H1 (cell line): ENCODE results near the gene GRHL3. TPM values are rescaled to one million over a fixed set of nuclear protein-coding genes. Genes with fewer than 3 reads are reported as not detected.

Experiments used
- CTCF ChIA-PET: fragments of 300-600 bp; sonication (Branson Sonifier 250); formaldehyde crosslinking; loops from one replicate; lab custom pipeline; 2021; ENCODE audit not compliant: partially characterized antibody; lab: Charles Lee
- POLR2A ChIA-PET: fragments of 300-600 bp; sonication (Branson Sonifier 250); formaldehyde crosslinking; loops from one replicate; lab custom pipeline; 2021; ENCODE audit warnings: inconsistent platforms; ENCODE audit not compliant: partially characterized antibody; lab: Charles Lee
- DNase-seq, 2 experiments: peaks; one replicate each; pipeline versions ENCODE4 v3.0.0 to v3.0.0-alpha.2; 2010 to 2022; ENCODE audit warnings: low spot score in 2 of 2, low read depth in 1 of 2, mixed read lengths in 1 of 2
- FAIRE-seq: peaks from 2 replicates; lab custom pipeline; 2011; peaks lifted over from hg19 to GRCh38; lab: Jason Lieb, UNC
- H2AFZ ChIP-seq: 2 replicates; pipeline ENCODE4 v1.8.1; 2012; ENCODE audit warnings: low read length, inconsistent platforms
- H2AK5ac ChIP-seq: 2 replicates; pipeline ENCODE4 v1.6.1; 2013; ENCODE audit warnings: low read depth, low read length
- H2BK120ac ChIP-seq: replicated peaks from 2 replicates; pipeline ENCODE3; 2013; ENCODE audit warnings: low read depth, low read length, inconsistent platforms
- H2BK12ac ChIP-seq: 2 replicates; pipeline ENCODE4 v1.6.1; 2013; ENCODE audit warnings: low read depth, low read length
- H2BK15ac ChIP-seq: 2 replicates; pipeline ENCODE4 v1.6.1; 2013; ENCODE audit warnings: low read length
- H2BK20ac ChIP-seq: 2 replicates; pipeline ENCODE4 v1.6.1; 2013; ENCODE audit warnings: low read length
- H2BK5ac ChIP-seq: 2 replicates; pipeline ENCODE4 v1.6.1; 2013; ENCODE audit warnings: low read depth, low read length
- H3K14ac ChIP-seq: 2 replicates; pipeline ENCODE4 v1.6.1; 2013; ENCODE audit warnings: inconsistent platforms; ENCODE audit not compliant: insufficient read length
- H3K18ac ChIP-seq: 2 replicates; pipeline ENCODE4 v1.6.1; 2013; ENCODE audit warnings: low read length; ENCODE audit errors: extremely low read depth
- H3K23ac ChIP-seq: 2 replicates; pipeline ENCODE4 v1.6.1; 2013; ENCODE audit warnings: inconsistent platforms; ENCODE audit not compliant: insufficient read length
- H3K23me2 ChIP-seq: 2 replicates; pipeline ENCODE4 v1.6.1; 2013; ENCODE audit warnings: low read depth, low read length
- H3K27ac ChIP-seq: 2 replicates; pipeline ENCODE4 v1.6.1; 2011; ENCODE audit warnings: low read depth, low read length, inconsistent platforms
- H3K27me3 ChIP-seq, 4 experiments: replicated peaks in 1 of 4; 1 replicate in 1 of 4; 2 replicates in 3 of 4; pipeline versions ENCODE4 v1.6.1 to v1.8.1; 2011 to 2013; ENCODE audit warnings: low read length in 3 of 4, mild to moderate bottlenecking in 3 of 4, inconsistent platforms in 2 of 4, mixed read lengths in 2 of 4, moderate library complexity in 1 of 4; ENCODE audit not compliant: control insufficient read depth in 3 of 4, insufficient read depth in 3 of 4; ENCODE audit errors: extremely low read depth in 1 of 4
- H3K36me3 ChIP-seq, 4 experiments: 2 replicates each; pipeline versions ENCODE4 v1.6.1 to v1.8.1; 2011 to 2013; ENCODE audit warnings: mild to moderate bottlenecking in 4 of 4, low read length in 3 of 4, moderate library complexity in 2 of 4, control low read depth in 1 of 4, inconsistent platforms in 1 of 4; ENCODE audit not compliant: insufficient read depth in 4 of 4, control insufficient read depth in 2 of 4
- H3K4ac ChIP-seq: replicated peaks from 2 replicates; pipeline ENCODE3; 2013; ENCODE audit warnings: low read length, low read depth, mixed read lengths, inconsistent platforms; ENCODE audit not compliant: insufficient read length
- H3K4me1 ChIP-seq, 4 experiments: replicated peaks in 1 of 4; 1 replicate in 1 of 4; 2 replicates in 3 of 4; pipeline versions ENCODE4 v1.6.1 to v1.8.1; 2011 to 2013; ENCODE audit warnings: low read length in 3 of 4, inconsistent platforms in 2 of 4, mixed read lengths in 1 of 4; ENCODE audit not compliant: insufficient read depth in 4 of 4, control insufficient read depth in 3 of 4
- H3K4me2 ChIP-seq, 2 experiments: 2 replicates each; pipeline versions ENCODE4 v1.6.1 to v1.8.1; 2011 to 2013; ENCODE audit warnings: low read depth in 2 of 2, low read length in 2 of 2, control low read depth in 1 of 2, inconsistent platforms in 1 of 2, mild to moderate bottlenecking in 1 of 2; ENCODE audit not compliant: insufficient read depth in 1 of 2
- H3K4me3 ChIP-seq, 4 experiments: fragments of 200-600, 300-600 bp in 1 of 4; sonication (generic), shearing (Covaris generic), sonication (Bioruptor Twin) in 1 of 4; 2 replicates each; pipeline versions ENCODE4 v1.5.1 to v1.8.1; 2011 to 2016; ENCODE audit warnings: low read length in 4 of 4, low read depth in 3 of 4, control low read depth in 2 of 4, inconsistent platforms in 2 of 4, mild to moderate bottlenecking in 2 of 4, mixed read lengths in 1 of 4, moderate library complexity in 1 of 4; ENCODE audit not compliant: insufficient read depth in 2 of 4; ENCODE audit errors: extremely low read depth in 1 of 4
- H3K56ac ChIP-seq: replicated peaks from 2 replicates; pipeline ENCODE3; 2013; ENCODE audit warnings: low read depth, mild to moderate bottlenecking, mixed read lengths, low read length, inconsistent platforms; ENCODE audit not compliant: insufficient read length
- H3K79me1 ChIP-seq: 2 replicates; pipeline ENCODE4 v1.6.1; 2013; ENCODE audit warnings: low read depth, low read length, control low read depth
- H3K79me2 ChIP-seq, 2 experiments: 2 replicates each; pipeline versions ENCODE4 v1.6.1 to v1.8.1; 2012 to 2013; ENCODE audit warnings: low read length in 2 of 2, mild to moderate bottlenecking in 2 of 2, inconsistent platforms in 1 of 2; ENCODE audit not compliant: insufficient read depth in 2 of 2, control insufficient read depth in 1 of 2
- H3K9ac ChIP-seq, 4 experiments: replicated peaks in 1 of 4; 1 replicate in 1 of 4; 2 replicates in 3 of 4; pipeline versions ENCODE4 v1.6.1 to v1.8.1; 2011 to 2013; ENCODE audit warnings: low read depth in 3 of 4, low read length in 3 of 4, control low read depth in 2 of 4, mild to moderate bottlenecking in 2 of 4, moderate library complexity in 2 of 4, inconsistent platforms in 1 of 4; ENCODE audit errors: extremely low read depth in 1 of 4
- H3K9me3 ChIP-seq, 2 experiments: 2 replicates each; pipeline versions ENCODE4 v1.6.1 to v1.8.1; 2012 to 2013; ENCODE audit warnings: mild to moderate bottlenecking in 2 of 2, moderate library complexity in 2 of 2, control low read depth in 1 of 2, inconsistent platforms in 1 of 2, low read depth in 1 of 2, low read length in 1 of 2, mixed read lengths in 1 of 2; ENCODE audit not compliant: insufficient read depth in 2 of 2
- H4K20me1 ChIP-seq, 2 experiments: replicated peaks in 1 of 2; 2 replicates each; pipeline versions ENCODE3 to v1.8.1; 2011 to 2013; ENCODE audit warnings: inconsistent platforms in 2 of 2, low read length in 2 of 2, mild to moderate bottlenecking in 1 of 2; ENCODE audit not compliant: insufficient read depth in 2 of 2, control insufficient read depth in 1 of 2
- H4K5ac ChIP-seq: 2 replicates; pipeline ENCODE4 v1.6.1; 2013; ENCODE audit warnings: low read length, low read depth, mixed read lengths, inconsistent platforms; ENCODE audit not compliant: insufficient read length
- H4K8ac ChIP-seq: 2 replicates; pipeline ENCODE4 v1.8.0; 2013; ENCODE audit warnings: mild to moderate bottlenecking, moderate library complexity, low read length, inconsistent platforms; ENCODE audit not compliant: insufficient read depth; ENCODE audit errors: extremely low read depth
- H4K91ac ChIP-seq: replicated peaks from 2 replicates; pipeline ENCODE3; 2013; ENCODE audit warnings: low read length, mixed read lengths, inconsistent platforms; ENCODE audit not compliant: insufficient read length
- BACH1 ChIP-seq: IDR thresholded peaks from 2 replicates; pipeline ENCODE4 v1.6.1; 2012; ENCODE audit warnings: low read length, improper control_type of control experiment
- CTCF ChIP-seq, 3 experiments: IDR thresholded peaks; 1 replicate in 2 of 3; 2 replicates in 1 of 3; pipeline versions ENCODE4 v1.5.1 to v1.6.1; 2011; ENCODE audit warnings: low read length in 3 of 3, mild to moderate bottlenecking in 3 of 3, inconsistent platforms in 2 of 3, low read depth in 1 of 3, moderate library complexity in 1 of 3; ENCODE audit not compliant: insufficient read depth in 1 of 3; ENCODE audit errors: control extremely low read depth in 1 of 3
- E2F6 ChIP-seq: IDR thresholded peaks from 2 replicates; pipeline ENCODE4 v1.6.1; 2012; ENCODE audit warnings: inconsistent platforms
- EP300 ChIP-seq, 2 experiments: IDR thresholded peaks; 1 replicate in 1 of 2; 2 replicates in 1 of 2; pipeline ENCODE4 v1.6.1; 2011 to 2012; ENCODE audit warnings: low read depth in 2 of 2, low read length in 2 of 2, mild to moderate bottlenecking in 2 of 2, borderline replicate concordance in 1 of 2, inconsistent platforms in 1 of 2, moderate library complexity in 1 of 2
- HDAC2 ChIP-seq, 2 experiments: fragments of 300-600 bp in 1 of 2; sonication (generic) in 1 of 2; IDR thresholded peaks; 2 replicates each; pipeline ENCODE4 v1.6.1; 2011 to 2012; ENCODE audit warnings: low read depth in 2 of 2, low read length in 2 of 2, mild to moderate bottlenecking in 2 of 2, moderate library complexity in 2 of 2, borderline replicate concordance in 1 of 2, inconsistent platforms in 1 of 2
- HDAC6 ChIP-seq: IDR thresholded peaks from one replicate; pipeline ENCODE4 v1.7.1; 2012; ENCODE audit warnings: low read depth, mild to moderate bottlenecking, inconsistent platforms, low read length, moderate library complexity
- MAX ChIP-seq: IDR thresholded peaks from 2 replicates; pipeline ENCODE4 v1.6.1; 2012; ENCODE audit warnings: inconsistent platforms
- NRF1 ChIP-seq: IDR thresholded peaks from 2 replicates; pipeline ENCODE4 v1.6.1; 2011; ENCODE audit warnings: mild to moderate bottlenecking, low read depth, low read length, improper control_type of control experiment
- SP2 ChIP-seq: IDR thresholded peaks from 2 replicates; pipeline ENCODE4 v1.6.1; 2012; ENCODE audit warnings: mild to moderate bottlenecking, low read length, inconsistent platforms
- TCF12 ChIP-seq: IDR thresholded peaks from 2 replicates; pipeline ENCODE4 v1.6.1; 2011; ENCODE audit warnings: low read depth, mild to moderate bottlenecking, low read length
- WGBS, 2 experiments: shearing (Covaris generic) in 1 of 2; methylation state at CpG; one replicate each; pipeline versions ENCODE4 v1.1.6 to v1.1.7; 2013 to 2015; ENCODE audit warnings: low lambda C conversion rate in 2 of 2, mixed read lengths in 2 of 2, inconsistent platforms in 1 of 2, low coverage in 1 of 2, missing lambda C conversion rate in 1 of 2; ENCODE audit not compliant: insufficient replicate concordance in 2 of 2, insufficient coverage in 1 of 2, insufficient read length in 1 of 2; ENCODE audit errors: extremely low coverage in 1 of 2, missing lambda C conversion rate in 1 of 2; 5-methylcytosine and 5-hydroxymethylcytosine counted together
- polyA plus RNA-seq, 7 experiments: library from polyadenylated mRNA; depleted of rRNA in 3 of 7; stranded (reverse) in 5 of 7; unstranded in 2 of 7; fragments of >200 nt in 5 of 7; fragments of 200-250 nt in 2 of 7; gene quantifications; 1 replicate in 5 of 7; 2 replicates in 1 of 7; 4 replicates in 1 of 7; pipeline versions ENCODE4 v1.2.1 to v1.2.3, GENCODE V29; 2011 to 2013; ENCODE audit warnings: missing spikeins in 2 of 7, mixed read lengths in 2 of 7
- total RNA-seq: library from RNA; stranded (reverse); fragmentation: NEBNext Ultra II Directional; extraction: Animal tissue kit (Norgen Biotek cat#: 25700); gene quantifications from 2 replicates; pipeline ENCODE4 v1.2.1, GENCODE V29; 2021

Gene GRHL3
- total and polyA plus RNA-seq, 2 of the 8 experiments (the other 6 are each of a cell fraction or from before 2014, with no cell fraction given) = 0.80 to 1.8 TPM

- Histone ChIP-seq H3K79me1 (no peaks in the 10 kb centered on the region), H3K36me3 (no peaks in the 10 kb centered on the region), H4K8ac (no peak overlapping the region), H3K4me2 (no peak overlapping the region), H3K14ac (no peak overlapping the region), H3K4me1 (peaks cover 7 to 13% (median 9%) of the 10 kb centered on the region in 4 experiments; a peak in 6 of 7 replicates), H2BK120ac (no peak overlapping the region), H2BK5ac (no peak overlapping the region), H4K5ac (no peak overlapping the region), H4K20me1 (no peaks in the 10 kb centered on the region), H2AK5ac (no peak overlapping the region), H2BK15ac (0 out of 2 replicates have a peak overlapping the region, but pooled peaks have one; percentile 81), H3K23me2 (peaks cover 9% of the 10 kb centered on the region; the same call in 1 of the 2 replicates), H2BK20ac (no peak overlapping the region), H3K9me3 (no peaks in the 10 kb centered on the region), H4K91ac (no peak overlapping the region), H3K18ac (no peak overlapping the region), H3K79me2 (no peaks in the 10 kb centered on the region), H2BK12ac (no peak overlapping the region), H3K27me3 (peaks cover 0 to 39% (median 34%) of the 10 kb centered on the region in 4 experiments; a peak in 6 of 7 replicates), H3K4me3 (no peak overlapping the region), H3K56ac (no peak overlapping the region), H3K27ac (no peak overlapping the region), H2AFZ (no peak overlapping the region), H3K4ac (no peak overlapping the region), H3K23ac (no peak overlapping the region), H3K9ac (no peak overlapping the region)
- CTCF ChIA-PET = interaction anchor here (0.5 to 3.0 kb wide), 11 partner anchors 9 to 169 kb away, joined by 3 to 12 read pairs (median 3); no protein-coding TSS in a partner anchor
- FAIRE-seq (no peak), DNase-seq (no peak)
- TF ChIP-seq TCF12 = no peak
- TF ChIP-seq NRF1 = no peak
- TF ChIP-seq CTCF (IDR thresholded peaks at IDR 0.05; ENCODE audit: control extremely low read depth in 1 of 3, insufficient read depth in 1 of 3, low read depth in 1 of 3, low read length in 3 of 3) = no peak
- TF ChIP-seq HDAC2 (IDR thresholded peaks at IDR 0.05; ENCODE audit: borderline replicate concordance in 1 of 2, low read depth in 2 of 2, low read length in 2 of 2) = no peak
- TF ChIP-seq HDAC6 = no peak
- no peak for TF ChIP-seq E2F6
- TF ChIP-seq BACH1 = no peak
- TF ChIP-seq EP300 (IDR thresholded peaks at IDR 0.05; ENCODE audit: borderline replicate concordance in 1 of 2, low read depth in 2 of 2, low read length in 2 of 2) = no peak
- no peak for TF ChIP-seq SP2
- no peak for TF ChIP-seq MAX
- POLR2A ChIA-PET = interaction anchor here (1.1 to 1.4 kb wide), 2 partner anchors 173 to 359 kb away, joined by 4 read pairs; no protein-coding TSS in a partner anchor
- WGBS, 2 experiments = 88% methylated on average over 6 of the region's 6 CpGs; no CpG with 5 or more reads in 1 of the 2 experiments
Measured at GRCh38 chr1:24324903-24325302, 5.7 kb downstream of the GRHL3 start.
